Measurements from ENCODE around the gene SREBF1. TPM values are rescaled to one million over a fixed set of nuclear protein-coding genes. Genes with fewer than 3 reads are reported as not detected.

Gene SREBF1
- total and polyA plus RNA-seq, 2 experiments from 2014 or later, result 39.6 to 85.3 TPM

DNA sequence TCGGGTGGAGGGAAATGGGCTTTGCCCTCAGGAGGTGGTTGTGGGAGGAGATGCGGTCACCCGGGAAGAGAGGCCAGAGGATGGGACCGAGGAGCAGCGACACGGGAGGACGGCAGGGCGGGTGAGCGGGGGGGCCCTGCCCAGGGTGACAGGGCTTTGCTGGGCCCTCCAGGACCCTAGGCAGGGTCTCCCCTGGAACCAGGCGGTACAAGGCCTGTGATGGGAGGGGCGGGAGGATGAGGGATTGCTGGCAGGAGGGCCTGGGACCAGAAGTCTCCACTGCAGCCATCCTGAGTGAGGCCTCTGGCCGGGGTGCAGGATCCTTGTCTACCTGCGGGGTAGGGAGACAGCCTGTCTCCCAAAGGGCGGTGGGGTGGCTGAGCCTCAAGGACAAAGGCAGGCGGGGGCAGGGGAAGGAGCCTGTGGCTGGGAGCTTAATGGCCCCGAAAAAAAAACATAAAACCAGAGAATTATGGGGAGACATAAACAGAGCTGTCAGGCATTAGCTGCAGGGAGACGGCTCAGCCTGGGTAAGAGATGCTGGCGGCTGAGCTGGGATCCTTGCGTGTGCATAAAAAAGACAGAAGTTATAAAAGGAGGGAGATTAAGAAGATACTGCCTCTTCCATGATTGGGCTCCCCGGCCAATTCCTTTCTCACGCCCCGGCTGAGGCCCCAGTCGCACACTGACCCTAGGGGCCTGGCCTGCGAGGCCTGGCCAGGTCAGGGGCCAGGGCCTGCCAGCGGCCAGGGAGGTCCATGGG, 66.7 kb downstream of the SREBF1 start (continued):
- TF ChIP-seq, protein P1, sequence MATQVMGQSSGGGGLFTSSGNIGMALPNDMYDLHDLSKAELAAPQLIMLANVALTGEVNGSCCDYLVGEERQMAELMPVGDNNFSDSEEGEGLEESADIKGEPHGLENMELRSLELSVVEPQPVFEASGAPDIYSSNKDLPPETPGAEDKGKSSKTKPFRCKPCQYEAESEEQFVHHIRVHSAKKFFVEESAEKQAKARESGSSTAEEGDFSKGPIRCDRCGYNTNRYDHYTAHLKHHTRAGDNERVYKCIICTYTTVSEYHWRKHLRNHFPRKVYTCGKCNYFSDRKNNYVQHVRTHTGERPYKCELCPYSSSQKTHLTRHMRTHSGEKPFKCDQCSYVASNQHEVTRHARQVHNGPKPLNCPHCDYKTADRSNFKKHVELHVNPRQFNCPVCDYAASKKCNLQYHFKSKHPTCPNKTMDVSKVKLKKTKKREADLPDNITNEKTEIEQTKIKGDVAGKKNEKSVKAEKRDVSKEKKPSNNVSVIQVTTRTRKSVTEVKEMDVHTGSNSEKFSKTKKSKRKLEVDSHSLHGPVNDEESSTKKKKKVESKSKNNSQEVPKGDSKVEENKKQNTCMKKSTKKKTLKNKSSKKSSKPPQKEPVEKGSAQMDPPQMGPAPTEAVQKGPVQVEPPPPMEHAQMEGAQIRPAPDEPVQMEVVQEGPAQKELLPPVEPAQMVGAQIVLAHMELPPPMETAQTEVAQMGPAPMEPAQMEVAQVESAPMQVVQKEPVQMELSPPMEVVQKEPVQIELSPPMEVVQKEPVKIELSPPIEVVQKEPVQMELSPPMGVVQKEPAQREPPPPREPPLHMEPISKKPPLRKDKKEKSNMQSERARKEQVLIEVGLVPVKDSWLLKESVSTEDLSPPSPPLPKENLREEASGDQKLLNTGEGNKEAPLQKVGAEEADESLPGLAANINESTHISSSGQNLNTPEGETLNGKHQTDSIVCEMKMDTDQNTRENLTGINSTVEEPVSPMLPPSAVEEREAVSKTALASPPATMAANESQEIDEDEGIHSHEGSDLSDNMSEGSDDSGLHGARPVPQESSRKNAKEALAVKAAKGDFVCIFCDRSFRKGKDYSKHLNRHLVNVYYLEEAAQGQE (IDR thresholded peaks at IDR 0.05; ENCODE audit: unreplicated experiment), result no peak
- TF ChIP-seq ZNF114 (CRISPR knock-in tag; IDR thresholded peaks at IDR 0.05) (no peak), STAT1 (IDR thresholded peaks at IDR 0.05; ENCODE audit: unreplicated experiment) (no peak), EZH2 (IDR thresholded peaks at IDR 0.05; ENCODE audit: low read depth, unreplicated experiment) (no peak), POLR2AphosphoS5 (IDR thresholded peaks at IDR 0.05; ENCODE audit: low read depth) (no peak), ZNF331 (CRISPR knock-in tag; IDR thresholded peaks at IDR 0.05; ENCODE audit: low read depth) (no peak)

DNA sequence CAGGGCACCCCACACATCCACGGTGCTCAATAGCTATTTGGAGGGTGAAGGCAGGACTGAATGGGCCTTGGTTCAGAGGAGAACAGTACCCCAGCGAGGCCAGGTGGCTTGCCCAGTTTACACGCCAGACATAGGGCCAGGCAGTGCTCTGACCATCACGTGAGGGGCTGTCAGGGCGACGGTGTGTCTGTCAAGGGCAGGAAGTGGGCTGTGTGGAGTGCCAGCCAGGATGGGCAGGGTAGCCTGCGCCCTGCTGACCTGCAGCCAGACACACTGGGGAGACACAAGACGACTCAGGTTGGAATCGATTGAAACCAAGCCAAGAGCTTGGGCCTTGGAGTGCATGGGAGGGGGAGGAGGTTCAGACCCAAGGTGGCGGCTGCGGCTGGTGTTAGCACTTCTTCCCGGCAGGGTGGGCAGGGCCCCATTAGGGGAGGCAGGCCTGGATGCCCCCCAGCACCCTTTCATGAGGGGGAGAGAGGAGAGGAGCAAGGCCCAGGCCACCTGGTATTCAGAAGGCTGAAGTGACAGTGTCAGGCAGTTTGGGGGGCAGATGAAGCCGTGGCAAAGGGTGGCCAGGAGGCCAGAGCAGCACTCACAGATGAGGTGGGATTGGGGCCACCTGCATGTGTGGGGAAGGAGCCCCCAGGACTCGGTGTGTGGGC, 68.2 kb downstream of the SREBF1 start:
- H3K36me3 Mint-ChIP-seq (ENCODE audit: low read depth), result no peaks in the 10 kb centered on the region
- H3K4me3 Mint-ChIP-seq, result no peak overlapping the region
- Histone ChIP-seq H4K20me1 (replicated peaks; ENCODE audit: insufficient read depth) (no peaks in the 10 kb centered on the region), H2AFZ (no peak overlapping the region), H3K4me3 (no peak overlapping the region), H3F3A (replicated peaks; ENCODE audit: low read depth) (no peaks in the 10 kb centered on the region), H3K27ac (ENCODE audit: low read depth) (no peak overlapping the region), H3K79me2 (replicated peaks; ENCODE audit: insufficient read depth) (no peaks in the 10 kb centered on the region), H3K4me1 (ENCODE audit: insufficient read depth) (no peaks in the 10 kb centered on the region), H3K9me2 (ENCODE audit: insufficient read depth) (no peaks in the 10 kb centered on the region), H3K36me3 (ENCODE audit: insufficient read depth) (no peaks in the 10 kb centered on the region), H3K4me2 (no peak overlapping the region), H3K27me3 (ENCODE audit: insufficient read depth) (no peaks in the 10 kb centered on the region)
- peaks cover 14% of the 10 kb centered on the region for H3K4me1 Mint-ChIP-seq
- no peak overlapping the region for H3K27ac Mint-ChIP-seq
- ATAC-seq (no peak), DNase-seq (ENCODE audit: low spot score) (no peak)
- TF ChIP-seq JUNB (IDR thresholded peaks at IDR 0.05; ENCODE audit: unreplicated experiment), result no peak
- TF ChIP-seq, protein P2, sequence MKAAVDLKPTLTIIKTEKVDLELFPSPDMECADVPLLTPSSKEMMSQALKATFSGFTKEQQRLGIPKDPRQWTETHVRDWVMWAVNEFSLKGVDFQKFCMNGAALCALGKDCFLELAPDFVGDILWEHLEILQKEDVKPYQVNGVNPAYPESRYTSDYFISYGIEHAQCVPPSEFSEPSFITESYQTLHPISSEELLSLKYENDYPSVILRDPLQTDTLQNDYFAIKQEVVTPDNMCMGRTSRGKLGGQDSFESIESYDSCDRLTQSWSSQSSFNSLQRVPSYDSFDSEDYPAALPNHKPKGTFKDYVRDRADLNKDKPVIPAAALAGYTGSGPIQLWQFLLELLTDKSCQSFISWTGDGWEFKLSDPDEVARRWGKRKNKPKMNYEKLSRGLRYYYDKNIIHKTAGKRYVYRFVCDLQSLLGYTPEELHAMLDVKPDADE (IDR thresholded peaks at IDR 0.05), result no peak
- H3K9me3 Mint-ChIP-seq, result no peaks in the 10 kb centered on the region; the same call in 2 of the 3 replicates
- H3K27me3 Mint-ChIP-seq (ENCODE audit: insufficient read depth, low read depth, poor library complexity), result peaks cover 12% of the 10 kb centered on the region
